Mucosa of stomach (tissue), 1 donor: Measurements from ENCODE around the gene SSH2.
"Not testable (repeated sequence)": the region's sequence is repeated elsewhere in the genome, so short reads cannot be mapped to it uniquely, and the experiment has no call there.

Experiments used
- H3K27me3 ChIP-seq: one replicate; pipeline ENCODE4 v1.7.0; 2013; ENCODE audit warnings: mild to moderate bottlenecking, low read length; ENCODE audit not compliant: control insufficient read depth, insufficient read depth
- H3K36me3 ChIP-seq: one replicate; pipeline ENCODE4 v1.7.0; 2013; ENCODE audit warnings: low read length; ENCODE audit not compliant: control insufficient read depth, insufficient read depth
- H3K4me1 ChIP-seq: one replicate; pipeline ENCODE4 v1.7.0; 2013; ENCODE audit warnings: mild to moderate bottlenecking, low read length; ENCODE audit not compliant: control insufficient read depth, insufficient read depth
- H3K4me3 ChIP-seq: one replicate; pipeline ENCODE4 v1.7.0; 2013; ENCODE audit warnings: low read length
- H3K9ac ChIP-seq: one replicate; pipeline ENCODE4 v1.7.0; 2013; ENCODE audit warnings: mild to moderate bottlenecking, low read length, moderate library complexity
- H3K9me3 ChIP-seq: one replicate; pipeline ENCODE4 v1.7.0; 2013; ENCODE audit warnings: mild to moderate bottlenecking, low read length, moderate library complexity; ENCODE audit not compliant: control insufficient read depth
- donor health status: Pancreatic carcinoma.

The SSH2 gene

GRCh38 chr17:29954405-29954804 is 24.4 kb upstream of the SSH2 start:
- Histone ChIP-seq H3K4me1 (no peaks in the 10 kb centered on the region), H3K9me3 (no peaks in the 10 kb centered on the region), H3K4me3 (no peak overlapping the region), H3K9ac (no peak overlapping the region), H3K36me3 (no peaks in the 10 kb centered on the region), H3K27me3 (no peaks in the 10 kb centered on the region)

GRCh38 chr17:29949696-29950095 is 19.7 kb upstream of the SSH2 start:
- H3K36me3 ChIP-seq: no peaks in the 10 kb centered on the region
- no peaks in the 10 kb centered on the region for H3K27me3 ChIP-seq
- H3K9me3 ChIP-seq: no peaks in the 10 kb centered on the region
- H3K4me3 ChIP-seq: no peak overlapping the region
- no peak overlapping the region for H3K9ac ChIP-seq
- no peaks in the 10 kb centered on the region for H3K4me1 ChIP-seq

DNA sequence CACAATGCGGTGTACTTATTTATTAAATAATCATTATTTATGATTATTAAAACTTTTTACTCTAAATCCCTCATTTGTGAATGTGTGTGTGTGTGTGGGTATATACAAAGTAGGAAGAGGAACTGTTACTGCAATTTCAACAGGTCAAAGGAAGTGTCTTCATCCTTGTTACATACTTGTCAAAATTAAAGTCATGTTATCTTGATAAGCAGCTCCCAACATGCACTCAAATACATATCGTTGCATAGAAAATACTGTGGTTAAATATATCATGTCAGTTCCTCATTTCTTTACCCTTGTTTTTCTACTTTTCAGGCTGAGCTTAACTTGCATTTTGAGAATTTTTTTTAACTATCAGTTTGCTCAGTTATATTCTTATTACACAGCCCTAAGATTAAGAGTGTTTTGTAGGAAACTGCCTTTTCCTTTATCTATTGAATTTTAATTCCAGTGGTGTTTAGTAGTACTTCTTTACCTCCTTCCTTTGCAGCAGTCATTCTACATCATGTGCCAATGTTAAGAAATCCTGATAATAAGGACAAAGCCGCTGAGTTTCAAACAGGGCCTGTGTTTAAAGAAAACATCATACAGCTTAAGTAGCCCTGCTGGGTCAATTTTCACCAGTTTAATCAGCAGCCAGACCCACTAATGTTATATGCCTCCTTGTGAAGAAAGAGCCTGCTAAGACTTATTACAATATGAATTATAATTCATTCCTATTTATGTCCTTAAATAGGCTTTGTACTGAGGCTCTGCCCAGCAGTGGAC is 18.6 kb upstream of the SSH2 start:
- Histone ChIP-seq H3K27me3 (no peaks in the 10 kb centered on the region), H3K36me3 (no peaks in the 10 kb centered on the region), H3K9me3 (no peaks in the 10 kb centered on the region), H3K9ac (no peak overlapping the region), H3K4me1 (no peaks in the 10 kb centered on the region), H3K4me3 (no peak overlapping the region)

DNA sequence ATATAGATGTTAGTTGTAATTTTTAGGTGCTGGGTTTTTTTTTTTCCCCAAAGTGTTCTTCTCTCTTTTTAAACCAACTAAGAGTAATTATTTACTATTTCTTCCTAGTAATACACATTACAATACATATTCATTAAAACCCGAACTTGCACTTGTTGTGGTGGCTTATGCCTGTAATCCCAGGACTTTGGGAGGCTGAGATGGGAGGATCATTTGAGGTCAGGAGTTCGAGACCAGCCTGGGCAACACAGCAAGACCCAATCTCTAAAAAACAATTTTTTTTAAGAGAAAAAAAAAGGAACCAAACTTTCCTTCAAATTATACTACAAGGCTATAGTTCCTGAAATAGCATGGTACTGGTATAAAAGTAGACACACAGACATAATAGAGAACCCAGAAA is 15.3 kb upstream of the SSH2 start:
- Histone ChIP-seq H3K9me3 (no peaks in the 10 kb centered on the region), H3K27me3 (no peaks in the 10 kb centered on the region), H3K4me1 (no peaks in the 10 kb centered on the region), H3K36me3 (no peaks in the 10 kb centered on the region), H3K4me3 (no peak overlapping the region), H3K9ac (no peak overlapping the region)

DNA sequence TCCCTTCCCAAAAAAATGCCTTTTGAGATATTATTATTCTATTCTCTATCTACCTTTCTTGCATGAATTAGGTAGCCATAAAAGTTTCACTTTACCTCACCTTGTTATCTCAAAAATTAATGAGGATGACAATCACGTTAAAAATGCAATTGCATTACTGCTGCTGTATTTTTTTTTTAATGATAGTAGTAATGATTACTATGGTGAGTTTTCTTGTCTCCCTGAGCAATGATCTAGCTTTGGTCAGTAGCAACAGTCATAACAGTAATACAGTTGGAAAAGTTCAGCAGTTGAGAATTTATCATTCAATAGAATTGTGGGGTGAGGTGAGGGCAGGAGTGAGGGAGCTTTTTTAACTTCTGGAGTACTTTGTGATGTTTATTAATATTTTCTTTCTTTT is 11.3 kb upstream of the SSH2 start, which contains the start of gene EFCAB5:
TSS of gene EFCAB5 (plus strand) at position 301 of the 400 bp plus-strand sequence. CDS start 163 bp downstream, outside the sequence.
- Histone ChIP-seq H3K4me3 (no peak within 1 kb of the TSS), H3K9me3 (no peaks in the 10 kb centered on the region), H3K36me3 (no peaks in the 10 kb centered on the region), H3K9ac (no peak within 1 kb of the TSS), H3K4me1 (no peaks in the 10 kb centered on the region), H3K27me3 (no peaks in the 10 kb centered on the region)

DNA sequence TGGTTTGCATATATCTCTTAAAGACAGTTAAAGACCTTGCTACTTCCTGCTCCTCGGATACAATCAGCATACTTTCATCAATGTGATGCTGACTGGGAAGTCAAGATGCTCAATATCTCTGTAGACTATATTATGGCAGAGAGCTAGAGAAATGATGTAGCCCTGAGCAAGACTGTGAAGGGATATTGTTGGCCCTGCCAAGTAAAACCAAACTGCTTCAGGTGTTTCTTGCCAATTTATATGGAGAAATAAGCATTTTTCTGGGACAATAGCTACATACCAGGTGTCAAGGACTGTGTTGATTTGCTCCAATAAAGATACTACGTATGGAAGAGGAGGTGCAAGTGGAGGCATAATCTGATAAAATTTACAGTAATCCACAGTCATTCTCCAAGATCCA is 6.7 kb upstream of the SSH2 start:
- no peaks in the 10 kb centered on the region for H3K27me3 ChIP-seq
- H3K9ac ChIP-seq: no peak overlapping the region
- no peaks in the 10 kb centered on the region for H3K36me3 ChIP-seq
- peaks cover 1% of the 10 kb centered on the region for H3K4me1 ChIP-seq
- no peak overlapping the region for H3K4me3 ChIP-seq
- H3K9me3 ChIP-seq: no peaks in the 10 kb centered on the region

- H3K9me3 ChIP-seq, H3K9ac ChIP-seq, H3K36me3 ChIP-seq, H3K4me1 ChIP-seq, H3K27me3 ChIP-seq, H3K4me3 ChIP-seq: not testable (repeated sequence)
These were observed 5.9 kb upstream of the SSH2 start for GRCh38 chr17:29935909-29936308.

GRCh38 chr17:29933379-29933778 is 3.4 kb upstream of the SSH2 start:
- H3K9ac ChIP-seq: no peak overlapping the region

GRCh38 chr17:29931231-29931932 is 1.4 kb upstream of the SSH2 start:
- Histone ChIP-seq H3K36me3 (no peaks in the 10 kb centered on the region), H3K9me3 (no peaks in the 10 kb centered on the region), H3K4me3 (no peak overlapping the region), H3K9ac (no peak overlapping the region), H3K27me3 (no peaks in the 10 kb centered on the region), H3K4me1 (peaks cover 19% of the 10 kb centered on the region)

More at GRCh38 chr17:29933379-29933778, 3.4 kb upstream of the SSH2 start:
- Histone ChIP-seq H3K27me3 (no peaks in the 10 kb centered on the region), H3K4me1 (peaks cover 17% of the 10 kb centered on the region), H3K9me3 (no peaks in the 10 kb centered on the region), H3K36me3 (no peaks in the 10 kb centered on the region), H3K4me3 (no peak overlapping the region)

DNA sequence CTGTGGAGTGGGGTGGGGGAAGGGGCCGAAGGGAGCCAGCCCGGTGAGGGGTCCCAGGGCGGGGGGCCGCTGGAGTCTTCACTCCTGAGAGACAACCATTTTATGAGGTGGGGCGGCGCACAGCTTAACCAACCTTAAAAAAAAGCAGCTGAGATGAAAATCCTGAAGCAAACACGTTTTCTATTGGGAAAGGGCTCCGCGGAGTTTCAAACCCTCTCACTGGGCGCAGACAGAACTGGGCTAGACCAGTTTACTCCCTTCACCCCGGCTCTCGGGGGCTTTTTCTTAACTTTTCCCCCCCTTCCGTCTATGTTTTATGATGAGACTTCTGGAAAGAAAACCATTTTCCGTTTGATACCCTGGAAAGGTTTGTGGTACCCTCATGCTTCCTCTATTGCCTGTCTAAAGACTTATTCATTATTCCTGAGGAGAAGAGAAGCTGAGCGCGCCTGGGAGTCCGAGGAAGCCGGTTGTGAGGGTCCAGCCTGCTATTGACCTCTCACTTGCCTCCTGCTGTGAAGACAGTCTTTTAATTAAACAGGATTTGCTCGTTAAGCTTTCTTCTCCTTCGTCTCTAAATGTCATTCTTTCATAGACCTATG is 482 bp upstream of the SSH2 start:
- peaks cover 19% of the 10 kb centered on the region for H3K4me1 ChIP-seq
- H3K9ac ChIP-seq: peak overlapping the region; percentile 87

DNA sequence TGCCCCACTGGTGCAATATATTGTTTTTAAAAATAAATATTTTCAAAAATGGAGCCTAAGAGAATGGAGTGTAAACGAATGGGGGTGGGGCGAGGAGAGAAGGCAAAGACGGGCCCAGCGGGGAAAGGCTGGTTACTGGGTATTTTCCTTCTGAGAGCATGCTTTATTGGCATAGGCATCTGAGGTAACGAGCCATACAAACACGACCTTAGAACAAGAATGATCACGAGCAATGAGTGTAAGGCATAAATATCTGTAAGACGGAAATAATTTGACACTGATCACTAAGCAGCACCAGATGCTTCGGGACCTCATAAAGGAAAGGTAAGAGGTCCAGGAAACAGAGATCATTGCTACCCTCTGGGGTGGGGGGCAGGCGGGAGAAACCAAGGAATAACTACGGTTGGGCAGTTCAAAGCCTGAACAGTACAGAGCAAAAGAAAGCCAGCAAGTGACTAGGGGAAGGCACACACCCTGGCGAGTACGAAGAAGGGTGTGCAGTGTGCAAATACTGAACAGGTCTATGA is 959 bp downstream of the SSH2 start:
- Histone ChIP-seq H3K9me3 (no peaks in the 10 kb centered on the region), H3K9ac (peak overlapping the region; percentile 87), H3K27me3 (no peaks in the 10 kb centered on the region), H3K36me3 (no peaks in the 10 kb centered on the region), H3K4me1 (peaks cover 19% of the 10 kb centered on the region), H3K4me3 (peak overlapping the region; percentile 97)

More for the DNA sequence above, 482 bp upstream of the SSH2 start:
- H3K27me3 ChIP-seq: no peaks in the 10 kb centered on the region
- peak overlapping the region; percentile 97 for H3K4me3 ChIP-seq
- H3K36me3 ChIP-seq: no peaks in the 10 kb centered on the region
- H3K9me3 ChIP-seq: no peaks in the 10 kb centered on the region

DNA sequence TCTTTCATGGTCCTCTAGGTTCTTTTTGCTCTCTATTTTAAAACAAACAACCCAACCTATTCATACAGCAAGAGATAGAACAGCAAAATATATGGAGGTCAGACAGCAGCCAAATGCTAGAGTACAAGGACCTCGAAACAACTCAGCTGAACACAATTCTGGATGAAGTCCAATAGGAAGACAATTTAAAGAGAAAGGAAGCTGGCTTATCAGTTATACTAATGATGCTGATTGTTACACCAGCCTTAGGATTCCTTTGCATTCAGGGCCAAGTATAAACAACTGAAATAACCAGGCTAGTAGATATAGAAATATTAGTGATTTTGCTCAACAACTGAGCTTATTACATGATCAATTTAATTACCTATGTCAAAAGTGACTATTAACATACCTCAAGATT is 2.5 kb downstream of the SSH2 start:
- H3K36me3 ChIP-seq: no peaks in the 10 kb centered on the region
- no peaks in the 10 kb centered on the region for H3K9me3 ChIP-seq
- no peak overlapping the region for H3K4me3 ChIP-seq
- no peak overlapping the region for H3K9ac ChIP-seq
- H3K27me3 ChIP-seq: no peaks in the 10 kb centered on the region
- H3K4me1 ChIP-seq: peaks cover 19% of the 10 kb centered on the region
